ENCODE results near the gene CIDEB.

Gene CIDEB

DNA sequence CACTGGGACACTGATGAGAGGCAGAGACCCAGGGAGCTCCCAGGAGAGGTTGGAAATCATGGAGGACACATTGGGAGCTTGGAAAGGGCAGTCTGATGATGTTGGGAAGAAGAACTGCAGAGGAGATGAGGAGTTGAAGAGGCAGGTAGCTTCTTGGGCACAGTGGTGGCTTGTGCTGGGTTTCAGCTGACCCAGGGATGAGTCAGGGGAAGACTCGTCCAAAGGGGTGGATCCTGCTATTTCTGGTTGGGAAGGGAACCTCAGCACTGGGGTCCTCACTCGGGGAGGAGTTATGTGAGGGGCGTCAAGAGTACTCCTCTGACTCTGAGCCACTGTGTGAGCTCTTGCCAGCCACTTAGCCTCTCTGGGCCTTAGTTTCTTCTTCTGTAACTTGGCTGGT lies 15.6 kb upstream of the CIDEB start:
- TF ChIP-seq EZH2 (optimal IDR thresholded peaks at IDR 0.05; ENCODE audit: low read depth, low read length) (no peak), EZH2phosphoT487 (IDR thresholded peaks at IDR 0.05; ENCODE audit: low read length) (no peak)
- TF ChIP-seq, protein P1, sequence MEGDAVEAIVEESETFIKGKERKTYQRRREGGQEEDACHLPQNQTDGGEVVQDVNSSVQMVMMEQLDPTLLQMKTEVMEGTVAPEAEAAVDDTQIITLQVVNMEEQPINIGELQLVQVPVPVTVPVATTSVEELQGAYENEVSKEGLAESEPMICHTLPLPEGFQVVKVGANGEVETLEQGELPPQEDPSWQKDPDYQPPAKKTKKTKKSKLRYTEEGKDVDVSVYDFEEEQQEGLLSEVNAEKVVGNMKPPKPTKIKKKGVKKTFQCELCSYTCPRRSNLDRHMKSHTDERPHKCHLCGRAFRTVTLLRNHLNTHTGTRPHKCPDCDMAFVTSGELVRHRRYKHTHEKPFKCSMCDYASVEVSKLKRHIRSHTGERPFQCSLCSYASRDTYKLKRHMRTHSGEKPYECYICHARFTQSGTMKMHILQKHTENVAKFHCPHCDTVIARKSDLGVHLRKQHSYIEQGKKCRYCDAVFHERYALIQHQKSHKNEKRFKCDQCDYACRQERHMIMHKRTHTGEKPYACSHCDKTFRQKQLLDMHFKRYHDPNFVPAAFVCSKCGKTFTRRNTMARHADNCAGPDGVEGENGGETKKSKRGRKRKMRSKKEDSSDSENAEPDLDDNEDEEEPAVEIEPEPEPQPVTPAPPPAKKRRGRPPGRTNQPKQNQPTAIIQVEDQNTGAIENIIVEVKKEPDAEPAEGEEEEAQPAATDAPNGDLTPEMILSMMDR (IDR thresholded peaks at IDR 0.05; ENCODE audit: low read length) = no peak
- Histone ChIP-seq H3K9me2 (replicated peaks; ENCODE audit: insufficient read depth, low read length) (no peaks in the 10 kb centered on the region), H3K27ac (ENCODE audit: low read length) (no peak overlapping the region), H3K4me3 (ENCODE audit: low read length) (no peak overlapping the region), H4K20me1 (ENCODE audit: insufficient read depth, low read length) (no peaks in the 10 kb centered on the region), H3K79me2 (ENCODE audit: low read length) (no peaks in the 10 kb centered on the region), H3K4me2 (ENCODE audit: low read depth, low read length) (no peak overlapping the region), H3K9me3 (replicated peaks; ENCODE audit: insufficient read depth, low read length) (no peaks in the 10 kb centered on the region), H3K36me3 (replicated peaks; ENCODE audit: insufficient read depth, low read length) (no peaks in the 10 kb centered on the region), H3K9ac (ENCODE audit: low read length) (no peak overlapping the region), H3K4me1 (ENCODE audit: low read length) (no peaks in the 10 kb centered on the region), H3K27me3 (replicated peaks; ENCODE audit: insufficient read depth, low read length) (peaks cover 11% of the 10 kb centered on the region; the same call in 1 of the 2 replicates), H2AFZ (ENCODE audit: low read length) (no peak overlapping the region), H3F3A (ENCODE audit: insufficient read depth, low read length) (no peaks in the 10 kb centered on the region; the same call in 1 of the 2 replicates)
- no peak for DNase-seq

- H3K79me2 ChIP-seq (ENCODE audit: low read length) = no peaks in the 10 kb centered on the region
- H3K4me3 ChIP-seq (ENCODE audit: low read length) = no peak overlapping the region
- H3K9ac ChIP-seq (ENCODE audit: low read length) = no peak overlapping the region
- H3K9me2 ChIP-seq (replicated peaks; ENCODE audit: insufficient read depth, low read length) = no peaks in the 10 kb centered on the region
- H3K36me3 ChIP-seq (replicated peaks; ENCODE audit: insufficient read depth, low read length) = no peaks in the 10 kb centered on the region
- no peaks in the 10 kb centered on the region for H3K9me3 ChIP-seq (replicated peaks; ENCODE audit: insufficient read depth, low read length)
- no peak for DNase-seq
- no peaks in the 10 kb centered on the region; the same call in 1 of the 2 replicates for H3F3A ChIP-seq (ENCODE audit: insufficient read depth, low read length)
- H3K4me2 ChIP-seq (ENCODE audit: low read depth, low read length) = no peak overlapping the region
- H3K27ac ChIP-seq (ENCODE audit: low read length) = no peak overlapping the region
- H2AFZ ChIP-seq (ENCODE audit: low read length) = no peak overlapping the region
- no peaks in the 10 kb centered on the region for H4K20me1 ChIP-seq (ENCODE audit: insufficient read depth, low read length)
- peaks cover 11% of the 10 kb centered on the region; the same call in 1 of the 2 replicates for H3K27me3 ChIP-seq (replicated peaks; ENCODE audit: insufficient read depth, low read length)
- TF ChIP-seq, protein P1 (IDR thresholded peaks at IDR 0.05; ENCODE audit: low read length) = no peak
- no peak for TF ChIP-seq EZH2phosphoT487 (IDR thresholded peaks at IDR 0.05; ENCODE audit: low read length)
- TF ChIP-seq EZH2 (optimal IDR thresholded peaks at IDR 0.05; ENCODE audit: low read depth, low read length) = no peak
- no peaks in the 10 kb centered on the region for H3K4me1 ChIP-seq (ENCODE audit: low read length)
These were observed 14.9 kb upstream of the CIDEB start for GRCh38 chr14:24322672-24323071.

GRCh38 chr14:24321212-24321975 lies 13.6 kb upstream of the CIDEB start:
- Histone ChIP-seq H3K9me3 (replicated peaks; ENCODE audit: insufficient read depth, low read length) (no peaks in the 10 kb centered on the region), H3K36me3 (replicated peaks; ENCODE audit: insufficient read depth, low read length) (no peaks in the 10 kb centered on the region), H3K4me3 (ENCODE audit: low read length) (no peak overlapping the region), H3K27ac (ENCODE audit: low read length) (no peak overlapping the region), H3F3A (ENCODE audit: insufficient read depth, low read length) (no peaks in the 10 kb centered on the region; the same call in 1 of the 2 replicates), H3K4me2 (ENCODE audit: low read depth, low read length) (peak overlapping the region; percentile 37; the same call in 1 of the 2 replicates), H3K4me1 (ENCODE audit: low read length) (no peaks in the 10 kb centered on the region), H4K20me1 (ENCODE audit: insufficient read depth, low read length) (no peaks in the 10 kb centered on the region), H3K27me3 (replicated peaks; ENCODE audit: insufficient read depth, low read length) (peaks cover 11% of the 10 kb centered on the region; the same call in 1 of the 2 replicates), H3K9ac (ENCODE audit: low read length) (no peak overlapping the region), H3K9me2 (replicated peaks; ENCODE audit: insufficient read depth, low read length) (no peaks in the 10 kb centered on the region), H3K79me2 (ENCODE audit: low read length) (no peaks in the 10 kb centered on the region), H2AFZ (ENCODE audit: low read length) (no peak overlapping the region)
- no peak for TF ChIP-seq EZH2phosphoT487 (IDR thresholded peaks at IDR 0.05; ENCODE audit: low read length)
- TF ChIP-seq, protein P1 (IDR thresholded peaks at IDR 0.05; ENCODE audit: low read length) = no peak
- no peak for TF ChIP-seq EZH2 (optimal IDR thresholded peaks at IDR 0.05; ENCODE audit: low read depth, low read length)
- DNase-seq = peak; percentile 30

Data from MM.1S (cell line).